OCI-LY7 (cell line): ENCODE data around the gene DNAAF1.

Source experiments
- CTCF ChIP-seq: fragments of 200-600 bp; sonication (generic); conservative IDR thresholded peaks from 2 replicates; pipeline ENCODE4 v1.5.1; 2014; ENCODE audit warnings: mild to moderate bottlenecking, antibody characterized with exemption, low read length, moderate library complexity, mixed read lengths
- EZH2phosphoT487 ChIP-seq: fragments of 200-600 bp; sonication (generic); IDR thresholded peaks from 2 replicates; pipeline ENCODE4 v1.6.1; 2018; ENCODE audit warnings: low read depth, borderline replicate concordance, mild to moderate bottlenecking, mixed run types, antibody characterized with exemption, low read length, moderate library complexity, mixed read lengths

GRCh38 chr16:84104231-84104630 lies 40.9 kb upstream of the DNAAF1 start:
- TF ChIP-seq CTCF (no peak), EZH2phosphoT487 (no peak)
